Measurements from ENCODE around the gene ZBTB12. TPM values are rescaled to one million over a fixed set of nuclear protein-coding genes. Genes with fewer than 3 reads are reported as not detected.
"Not testable (repeated sequence)": the region's sequence is repeated elsewhere in the genome, so short reads cannot be mapped to it uniquely, and the experiment has no call there.

The ZBTB12 gene
- total RNA-seq, 1 experiment from 2014 or later = 16.2 TPM

DNA sequence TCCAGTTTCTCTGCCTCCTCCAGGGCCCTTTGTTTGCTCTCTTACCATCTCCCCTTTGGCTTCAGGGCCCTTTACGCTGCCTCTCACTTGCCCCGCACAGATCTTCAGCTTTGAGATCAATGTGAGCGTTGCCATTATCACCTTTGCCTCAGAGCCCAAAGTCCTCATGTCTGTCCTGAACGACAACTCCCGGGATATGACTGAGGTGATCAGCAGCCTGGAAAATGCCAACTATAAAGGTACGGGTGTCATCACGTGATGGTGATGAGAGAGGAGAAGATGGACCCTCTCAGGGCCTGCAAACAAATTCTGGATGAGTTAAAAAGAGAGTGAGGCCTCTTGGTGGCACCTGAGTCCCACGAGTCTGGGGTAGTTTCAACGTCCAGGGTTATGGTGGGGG, 33.9 kb upstream of the ZBTB12 start:
- CTCF ChIA-PET = no interaction called here
- Histone ChIP-seq H3K4me1 (replicated peaks; ENCODE audit: insufficient read depth) (peaks cover 12% of the 10 kb centered on the region), H3K4me3 (no peak overlapping the region), H3F3A (ENCODE audit: insufficient read depth, low read depth) (peaks cover 12% of the 10 kb centered on the region; the same call in 1 of the 2 replicates), H3K36me3 (ENCODE audit: low read depth) (no peaks in the 10 kb centered on the region), H3K9me2 (ENCODE audit: insufficient read depth) (no peaks in the 10 kb centered on the region), H3K27me3 (ENCODE audit: insufficient read depth, low read depth) (no peaks in the 10 kb centered on the region), H3K79me2 (ENCODE audit: low read depth) (no peaks in the 10 kb centered on the region), H3K4me2 (no peak overlapping the region), H4K20me1 (ENCODE audit: insufficient read depth) (no peaks in the 10 kb centered on the region), H3K9me3 (ENCODE audit: insufficient read depth, low read depth) (no peaks in the 10 kb centered on the region), H2AFZ (no peak overlapping the region), H3K27ac (no peak overlapping the region)
- DNase-seq = no peak
- TF ChIP-seq, protein P1, sequence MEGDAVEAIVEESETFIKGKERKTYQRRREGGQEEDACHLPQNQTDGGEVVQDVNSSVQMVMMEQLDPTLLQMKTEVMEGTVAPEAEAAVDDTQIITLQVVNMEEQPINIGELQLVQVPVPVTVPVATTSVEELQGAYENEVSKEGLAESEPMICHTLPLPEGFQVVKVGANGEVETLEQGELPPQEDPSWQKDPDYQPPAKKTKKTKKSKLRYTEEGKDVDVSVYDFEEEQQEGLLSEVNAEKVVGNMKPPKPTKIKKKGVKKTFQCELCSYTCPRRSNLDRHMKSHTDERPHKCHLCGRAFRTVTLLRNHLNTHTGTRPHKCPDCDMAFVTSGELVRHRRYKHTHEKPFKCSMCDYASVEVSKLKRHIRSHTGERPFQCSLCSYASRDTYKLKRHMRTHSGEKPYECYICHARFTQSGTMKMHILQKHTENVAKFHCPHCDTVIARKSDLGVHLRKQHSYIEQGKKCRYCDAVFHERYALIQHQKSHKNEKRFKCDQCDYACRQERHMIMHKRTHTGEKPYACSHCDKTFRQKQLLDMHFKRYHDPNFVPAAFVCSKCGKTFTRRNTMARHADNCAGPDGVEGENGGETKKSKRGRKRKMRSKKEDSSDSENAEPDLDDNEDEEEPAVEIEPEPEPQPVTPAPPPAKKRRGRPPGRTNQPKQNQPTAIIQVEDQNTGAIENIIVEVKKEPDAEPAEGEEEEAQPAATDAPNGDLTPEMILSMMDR (conservative IDR thresholded peaks at IDR 0.05) = no peak
- TF ChIP-seq EZH2 (IDR thresholded peaks at IDR 0.05; ENCODE audit: low read depth) = no peak
- POLR2A ChIA-PET (ENCODE audit: unreplicated experiment) = no interaction called here
- intact Hi-C loops (cut with micrococcal nuclease; ENCODE audit: unreplicated experiment) = no loop called here
- no TSS peak for BruUV-seq (replicated peaks)

GRCh38 chr6:31935021-31935420, 33.1 kb upstream of the ZBTB12 start:
- ChIA-PET CTCF (no interaction called here), POLR2A (ENCODE audit: unreplicated experiment) (no interaction called here)
- Histone ChIP-seq H3K9me2 (ENCODE audit: insufficient read depth) (no peaks in the 10 kb centered on the region), H3K4me1 (replicated peaks; ENCODE audit: insufficient read depth) (peaks cover 4% of the 10 kb centered on the region; the same call in 1 of the 2 replicates), H3K79me2 (ENCODE audit: low read depth) (no peaks in the 10 kb centered on the region), H3K4me2 (no peak overlapping the region), H3K27ac (no peak overlapping the region), H2AFZ (no peak overlapping the region), H3K4me3 (no peak overlapping the region), H3F3A (ENCODE audit: insufficient read depth, low read depth) (peaks cover 4% of the 10 kb centered on the region; the same call in 1 of the 2 replicates), H3K27me3 (ENCODE audit: insufficient read depth, low read depth) (no peaks in the 10 kb centered on the region), H3K36me3 (ENCODE audit: low read depth) (no peaks in the 10 kb centered on the region), H3K9me3 (ENCODE audit: insufficient read depth, low read depth) (no peaks in the 10 kb centered on the region), H4K20me1 (ENCODE audit: insufficient read depth) (no peaks in the 10 kb centered on the region)
- no peak for DNase-seq
- TF ChIP-seq, protein P1 (conservative IDR thresholded peaks at IDR 0.05) = no peak
- no peak for TF ChIP-seq EZH2 (IDR thresholded peaks at IDR 0.05; ENCODE audit: low read depth)
- intact Hi-C loops (cut with micrococcal nuclease; ENCODE audit: unreplicated experiment) = no loop called here
- no TSS peak for BruUV-seq (replicated peaks)

DNA sequence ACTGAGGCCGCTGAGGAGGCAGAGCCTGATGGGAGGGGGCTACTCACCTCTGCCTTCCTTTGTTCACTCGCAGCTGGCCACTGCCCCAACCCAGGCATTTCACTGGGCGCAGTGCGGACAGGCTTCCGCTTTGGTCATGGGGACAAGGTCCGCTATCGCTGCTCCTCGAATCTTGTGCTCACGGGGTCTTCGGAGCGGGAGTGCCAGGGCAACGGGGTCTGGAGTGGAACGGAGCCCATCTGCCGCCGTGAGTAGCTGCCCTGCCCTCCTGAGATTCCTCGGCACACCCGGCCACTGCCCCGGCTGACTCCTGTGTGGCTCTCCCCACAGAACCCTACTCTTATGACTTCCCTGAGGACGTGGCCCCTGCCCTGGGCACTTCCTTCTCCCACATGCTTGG, 31.7 kb upstream of the ZBTB12 start:
- Histone ChIP-seq H3K4me1 (replicated peaks; ENCODE audit: insufficient read depth) (no peaks in the 10 kb centered on the region), H4K20me1 (ENCODE audit: insufficient read depth) (no peaks in the 10 kb centered on the region), H3K27ac (no peak overlapping the region), H3K36me3 (ENCODE audit: low read depth) (no peaks in the 10 kb centered on the region), H3K27me3 (ENCODE audit: insufficient read depth, low read depth) (no peaks in the 10 kb centered on the region), H3K9me3 (ENCODE audit: insufficient read depth, low read depth) (no peaks in the 10 kb centered on the region), H3F3A (ENCODE audit: insufficient read depth, low read depth) (no peaks in the 10 kb centered on the region), H3K4me2 (no peak overlapping the region), H2AFZ (no peak overlapping the region), H3K4me3 (no peak overlapping the region), H3K9me2 (ENCODE audit: insufficient read depth) (no peaks in the 10 kb centered on the region), H3K79me2 (ENCODE audit: low read depth) (no peaks in the 10 kb centered on the region)
- DNase-seq = no peak
- CTCF ChIA-PET = no interaction called here
- TF ChIP-seq, protein P1 (conservative IDR thresholded peaks at IDR 0.05) = no peak
- TF ChIP-seq EZH2 (IDR thresholded peaks at IDR 0.05; ENCODE audit: low read depth) = no peak
- BruUV-seq (replicated peaks) = no TSS peak
- intact Hi-C loops (cut with micrococcal nuclease; ENCODE audit: unreplicated experiment) = no loop called here
- POLR2A ChIA-PET (ENCODE audit: unreplicated experiment) = no interaction called here

DNA sequence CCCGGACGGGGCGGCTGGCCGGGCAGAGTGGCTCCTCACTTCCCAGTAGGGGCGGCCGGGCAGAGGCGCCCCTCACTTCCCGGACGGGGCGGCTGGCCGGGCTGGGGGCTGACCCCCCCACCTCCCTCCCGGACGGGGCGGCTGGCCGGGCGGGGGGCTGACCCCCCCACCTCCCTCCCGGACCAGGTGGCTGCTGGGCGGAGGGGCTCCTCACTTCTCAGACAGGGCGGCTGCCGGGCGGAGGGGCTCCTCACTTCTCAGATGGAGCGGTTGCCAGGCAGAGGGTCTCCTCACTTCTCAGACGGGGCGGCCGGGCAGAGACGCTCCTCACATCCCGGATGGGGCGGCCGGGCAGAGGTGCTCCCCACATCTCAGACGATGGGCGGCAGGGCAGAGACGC, 30.3 kb upstream of the ZBTB12 start:
- H3K27ac ChIP-seq; intact Hi-C loops (cut with micrococcal nuclease; ENCODE audit: unreplicated experiment); DNase-seq; H3K36me3 ChIP-seq (ENCODE audit: low read depth); H3K4me2 ChIP-seq; H3K4me3 ChIP-seq; H3F3A ChIP-seq (ENCODE audit: insufficient read depth, low read depth); H4K20me1 ChIP-seq (ENCODE audit: insufficient read depth); POLR2A ChIA-PET (ENCODE audit: unreplicated experiment); H3K9me2 ChIP-seq (ENCODE audit: insufficient read depth); H3K27me3 ChIP-seq (ENCODE audit: insufficient read depth, low read depth); H3K4me1 ChIP-seq (replicated peaks; ENCODE audit: insufficient read depth); H3K79me2 ChIP-seq (ENCODE audit: low read depth); H2AFZ ChIP-seq; CTCF ChIA-PET; H3K9me3 ChIP-seq (ENCODE audit: insufficient read depth, low read depth); BruUV-seq (replicated peaks): not testable (repeated sequence)

Data from PC-9 (cell line).